NCI-H2107 treated with DMSO at 0.1 percent for 48 hours (cell line): ENCODE data around the gene CLNS1A.
"Not testable (repeated sequence)": the region's sequence is repeated elsewhere in the genome, so short reads cannot be mapped to it uniquely, and the experiment has no call there.

Experiments
- DNase-seq: peaks from one replicate; lab custom pipeline; 2025; ENCODE audit not compliant: unreplicated experiment; lab: John Stamatoyannopoulos, UW

The CLNS1A gene

GRCh38 chr11:77637345-77638165, at the start of gene CLNS1A:
Gene CLNS1A, minus strand, starts transcription at chr11:77637794. Its CDS starts 80 bp downstream, at chr11:77637714.
- peak; percentile 91 for DNase-seq

- DNase-seq = no peak
These were observed 49.5 kb upstream of the CLNS1A start for GRCh38 chr11:77687088-77687487.

- no peak for DNase-seq
These were observed 39.5 kb upstream of the CLNS1A start for GRCh38 chr11:77677138-77677537.

GRCh38 chr11:77672264-77672663, 34.7 kb upstream of the CLNS1A start:
- DNase-seq = no peak

- no peak for DNase-seq
These were observed 32.4 kb upstream of the CLNS1A start for GRCh38 chr11:77669848-77670511.

GRCh38 chr11:77668760-77669159, 31.2 kb upstream of the CLNS1A start:
- no peak for DNase-seq

- DNase-seq = no peak
These were observed 27.8 kb upstream of the CLNS1A start for GRCh38 chr11:77665240-77665965.

GRCh38 chr11:77661670-77662069, 24.1 kb upstream of the CLNS1A start:
- no peak for DNase-seq

GRCh38 chr11:77660947-77661346, 23.4 kb upstream of the CLNS1A start:
- DNase-seq = no peak

GRCh38 chr11:77658213-77659013, 20.8 kb upstream of the CLNS1A start:
- DNase-seq = no peak

- no peak for DNase-seq
These were observed 18.8 kb upstream of the CLNS1A start for GRCh38 chr11:77656362-77656761.

GRCh38 chr11:77654770-77655434, 17.3 kb upstream of the CLNS1A start:
- DNase-seq = no peak

- DNase-seq = no peak
These were observed 12.5 kb upstream of the CLNS1A start for GRCh38 chr11:77650123-77650522.

GRCh38 chr11:77647654-77648305, 10.2 kb upstream of the CLNS1A start:
- no peak for DNase-seq

- DNase-seq = no peak
These were observed 7.3 kb upstream of the CLNS1A start for GRCh38 chr11:77644887-77645286.

GRCh38 chr11:77642228-77642627, 4.6 kb upstream of the CLNS1A start:
- no peak for DNase-seq

GRCh38 chr11:77636731-77637344, 756 bp downstream of the CLNS1A start:
- DNase-seq = no peak

- not testable (repeated sequence) for DNase-seq
These were observed 3.7 kb downstream of the CLNS1A start for GRCh38 chr11:77633926-77634325.

- DNase-seq = no peak
These were observed 7.4 kb downstream of the CLNS1A start for GRCh38 chr11:77630157-77630710.
